Measurements from ENCODE around the gene IMPG2.

IMPG2 gene

DNA sequence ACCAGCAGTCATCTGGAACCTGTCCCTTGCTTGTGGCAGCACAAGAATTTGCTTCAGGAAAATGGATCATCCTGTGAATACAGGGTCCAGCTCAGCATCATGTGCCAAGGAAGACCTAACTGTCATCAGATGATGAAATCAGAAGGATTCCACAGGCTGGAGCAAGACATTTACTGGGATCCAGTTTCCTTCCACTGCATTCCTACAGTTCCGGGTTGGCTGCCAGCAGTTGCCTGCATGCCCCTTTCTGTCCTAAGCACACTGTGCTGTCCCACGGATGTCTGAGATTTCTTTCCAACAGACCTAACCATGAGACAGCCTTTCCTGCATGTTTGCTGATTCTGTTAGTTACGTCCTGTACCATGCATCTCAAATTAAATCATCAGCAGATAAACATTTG lies 140.7 kb downstream of the IMPG2 start:
- DNase-seq = no peak

DNA sequence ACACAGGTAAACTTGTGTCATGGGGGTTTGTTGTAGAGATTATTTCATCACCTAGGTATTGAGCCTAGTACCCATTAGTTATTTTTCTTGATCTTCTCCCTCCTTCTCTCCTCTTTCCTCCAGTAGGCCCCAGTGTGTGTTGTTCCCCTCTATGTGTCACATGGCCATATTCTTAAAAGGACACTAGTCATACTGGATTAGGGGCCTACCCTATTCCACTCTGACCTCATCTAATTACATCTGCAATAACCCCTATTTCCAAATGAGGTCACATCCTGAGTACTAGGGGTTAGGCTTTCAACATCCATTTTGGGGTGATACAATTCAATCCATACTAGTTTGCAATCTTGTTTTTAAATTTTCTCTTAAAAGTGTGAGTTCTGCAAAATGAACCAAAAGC lies 142.8 kb downstream of the IMPG2 start:
- no peak for DNase-seq

Measured in NCI-H1694 treated with DMSO at 0.1 percent for 48 hours (cell line).